Activated CD4-positive, alpha-beta T cell treated with anti-CD3 and anti-CD28 coated beads, Interleukin-2, Interleukin-4, amounts not matched to agents 100 ng/mL and 50 ng/mL, durations not matched to agents 16 hours and 8 hours (primary cell): ENCODE data around the gene USP6NL.

Experiments used
- DNase-seq: peaks from one replicate; pipeline ENCODE4 v3.0.0-alpha.2; 2020; ENCODE audit warnings: low spot score

USP6NL gene

DNA sequence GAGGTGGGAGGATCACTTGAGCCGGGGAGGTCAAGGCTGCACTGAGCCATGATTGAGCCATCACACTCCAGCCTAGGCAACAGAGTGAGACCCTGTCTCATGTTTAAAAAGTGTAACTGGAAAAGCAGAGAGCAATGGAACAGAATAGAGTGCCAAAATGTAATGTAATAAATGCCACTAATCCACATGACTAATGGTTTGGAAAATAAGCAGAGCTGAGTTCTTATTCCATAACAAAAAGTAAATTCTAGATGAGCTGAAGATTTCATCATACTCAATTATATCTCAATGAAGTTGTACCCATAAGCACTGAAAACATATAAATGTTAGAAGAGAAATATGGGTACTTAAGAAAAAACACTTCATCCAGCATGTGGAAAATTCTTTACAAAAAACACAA, 132.6 kb downstream of the USP6NL start:
- DNase-seq = no peak

- DNase-seq = no peak
Measured at GRCh38 chr10:11475831-11476434, 135.5 kb downstream of the USP6NL start.

- no peak for DNase-seq
Measured at GRCh38 chr10:11473128-11473760, 138.2 kb downstream of the USP6NL start.

GRCh38 chr10:11472158-11472753, 139.2 kb downstream of the USP6NL start:
- DNase-seq = peak; percentile 69

GRCh38 chr10:11469575-11470391, 141.7 kb downstream of the USP6NL start:
- DNase-seq = no peak

GRCh38 chr10:11468126-11468742, 143.2 kb downstream of the USP6NL start:
- no peak for DNase-seq

GRCh38 chr10:11465406-11465805, 146.0 kb downstream of the USP6NL start:
- no peak for DNase-seq

GRCh38 chr10:11463111-11463510, 148.3 kb downstream of the USP6NL start:
- no peak for DNase-seq

DNA sequence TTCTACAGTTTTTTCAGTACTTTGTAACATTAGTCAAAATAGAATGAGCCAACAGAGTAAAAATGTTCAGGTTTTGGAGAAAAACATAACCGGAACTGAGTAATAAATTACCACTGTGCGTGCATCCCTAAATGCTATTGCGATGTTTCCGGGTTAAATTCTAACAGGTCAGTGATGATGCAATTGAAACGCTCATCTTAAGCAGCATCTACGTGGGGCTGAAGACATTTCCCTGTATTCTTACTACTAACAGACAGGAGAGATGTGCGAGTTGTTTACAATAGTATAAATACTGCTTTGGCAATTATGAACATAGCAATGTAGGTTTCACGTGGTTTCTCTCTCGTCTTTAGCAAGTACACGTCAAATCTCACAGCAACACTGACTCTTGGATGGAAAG, 149.4 kb downstream of the USP6NL start:
- no peak for DNase-seq

DNA sequence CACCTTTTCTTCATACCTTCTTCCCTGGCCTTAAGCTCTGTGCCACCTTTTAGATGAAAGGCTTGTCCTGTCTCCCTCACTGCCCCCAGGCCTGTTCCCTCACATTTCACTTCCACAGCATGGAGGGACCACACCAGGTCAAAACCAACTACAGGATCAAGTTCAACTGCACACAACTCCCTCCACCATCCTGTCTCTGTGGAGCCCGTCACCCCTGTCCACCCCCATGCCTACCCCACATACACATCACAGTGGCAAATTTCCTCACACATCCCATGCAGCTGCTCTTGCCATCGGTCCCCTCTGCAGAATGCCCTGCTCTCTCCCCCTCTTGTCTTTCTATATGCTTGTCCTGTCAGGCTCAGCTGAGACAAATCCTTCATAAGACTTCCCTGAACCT, 154.1 kb downstream of the USP6NL start:
- DNase-seq = no peak

DNA sequence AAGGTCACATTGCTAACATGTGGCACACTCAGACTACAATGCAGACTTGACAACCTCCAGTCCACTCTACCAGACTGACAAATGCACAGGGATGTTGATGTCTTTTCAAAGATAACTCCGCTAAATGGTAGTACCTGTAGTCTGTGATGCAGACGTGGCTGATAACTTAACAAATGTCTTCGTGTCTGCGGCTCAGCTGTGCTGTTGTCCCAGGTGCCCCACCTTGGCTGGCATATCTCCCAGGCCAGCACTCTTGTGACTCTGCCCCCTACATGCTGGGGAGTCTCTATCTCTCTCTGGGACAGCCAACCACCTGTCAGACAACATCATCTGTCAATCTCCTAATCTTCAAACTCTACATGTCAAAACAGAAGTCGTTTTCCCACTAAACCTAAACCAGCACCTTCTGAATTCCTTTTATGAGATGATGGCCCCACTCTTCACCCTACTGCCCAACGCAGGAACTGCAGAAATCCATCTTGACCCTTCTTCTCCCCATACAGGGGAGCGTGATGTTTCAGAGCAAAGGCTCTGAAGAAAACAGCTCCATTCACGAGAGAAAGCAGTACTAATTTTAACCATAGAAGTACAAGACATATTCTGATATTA, 156.4 kb downstream of the USP6NL start:
- DNase-seq = no peak

DNA sequence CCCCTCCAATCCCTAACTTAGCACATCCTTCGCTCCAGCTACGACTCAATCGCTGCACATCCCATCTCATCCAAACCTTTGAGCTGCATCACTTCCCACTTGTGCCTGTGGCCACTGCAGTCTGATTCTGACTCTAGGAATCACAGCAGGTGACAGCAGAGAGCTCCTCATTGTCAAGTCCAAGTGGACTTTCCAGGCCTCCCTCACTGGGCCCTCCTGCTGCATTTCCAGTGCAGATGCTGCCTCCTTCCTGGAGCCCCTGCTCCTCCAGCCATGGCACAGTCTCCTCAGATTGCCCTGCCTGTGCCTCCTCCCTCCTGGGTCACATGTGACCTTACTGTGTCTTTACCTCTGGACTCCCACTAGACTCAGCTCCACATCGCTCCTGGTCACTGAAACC, 157.3 kb downstream of the USP6NL start:
- no peak for DNase-seq

- DNase-seq = no peak
Measured at GRCh38 chr10:11451640-11452260, 159.7 kb downstream of the USP6NL start.

DNA sequence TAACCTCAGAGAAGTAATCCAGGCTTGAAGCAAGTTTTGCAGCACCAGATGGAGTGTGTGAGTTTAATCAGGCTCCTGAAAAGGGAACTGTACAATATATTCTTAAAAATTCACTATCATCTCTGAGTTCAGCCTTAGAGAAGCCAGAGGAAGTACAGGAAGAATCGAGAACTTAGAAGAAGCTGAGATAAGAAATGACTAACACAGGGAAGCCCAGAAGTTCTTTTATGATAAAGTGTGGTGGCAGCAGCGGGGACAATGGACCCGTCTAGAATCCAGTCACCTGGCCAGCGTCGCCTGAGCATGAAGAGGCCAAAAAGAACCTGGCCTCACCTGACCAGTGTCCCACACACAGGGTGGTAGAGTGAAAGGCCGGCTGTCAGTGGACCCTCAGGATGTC, 161.0 kb downstream of the USP6NL start:
- no peak for DNase-seq

DNA sequence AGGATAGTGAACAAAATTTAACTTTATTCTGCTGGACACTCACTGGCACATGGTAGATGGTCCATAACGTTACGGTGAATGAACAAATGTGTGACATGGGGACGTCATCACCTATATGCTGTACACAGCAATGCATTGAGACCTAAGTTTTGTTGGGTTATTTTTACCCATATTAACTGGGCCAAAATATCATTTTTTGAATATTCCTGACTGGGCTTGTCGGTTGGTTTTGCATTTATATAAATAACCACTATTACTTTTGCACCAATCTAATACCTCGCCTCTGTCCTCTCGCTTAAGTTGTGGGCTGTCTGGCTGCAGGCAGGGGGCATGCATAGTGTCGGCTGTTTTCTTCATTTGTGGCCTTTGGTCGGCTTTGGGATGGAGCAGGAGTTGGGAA, 161.7 kb downstream of the USP6NL start:
- DNase-seq = no peak

DNA sequence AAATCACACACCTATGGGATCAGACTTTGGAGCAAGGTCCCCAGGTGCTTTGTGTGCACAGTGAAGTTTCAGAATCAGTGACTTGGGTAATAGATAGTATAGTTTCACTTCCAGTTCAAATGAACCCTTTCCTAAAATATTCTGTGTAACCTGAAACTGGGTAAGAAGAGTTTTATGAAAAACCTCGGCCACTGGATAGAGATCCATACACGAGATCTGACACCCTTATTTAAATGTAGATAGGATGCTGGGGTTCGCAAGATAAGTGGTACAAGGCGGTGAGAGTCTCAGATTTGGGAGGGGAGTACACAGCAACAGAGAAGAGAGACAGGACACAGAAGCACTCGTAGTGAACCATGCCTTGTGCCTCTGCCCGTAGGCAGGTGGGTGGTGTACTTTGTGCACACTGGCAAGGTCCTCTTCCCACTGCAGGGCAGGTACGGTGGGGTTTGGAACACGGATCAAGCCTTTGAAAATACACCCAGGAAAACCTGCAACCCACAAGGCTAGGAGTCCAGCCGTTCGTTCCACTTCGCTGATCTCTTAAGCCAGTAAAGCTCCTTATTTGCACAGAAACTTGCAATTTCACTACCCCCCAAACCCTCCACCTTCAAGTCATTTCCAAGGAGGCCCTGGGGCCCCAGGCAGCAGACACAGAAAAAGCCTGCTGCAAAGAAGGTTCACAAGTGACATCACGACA, 162.8 kb downstream of the USP6NL start:
- no peak for DNase-seq

- no peak for DNase-seq
Measured at GRCh38 chr10:11448190-11448544, 163.3 kb downstream of the USP6NL start.

- DNase-seq = no peak
Measured at GRCh38 chr10:11447586-11447985, 163.9 kb downstream of the USP6NL start.

GRCh38 chr10:11446864-11447263, 164.6 kb downstream of the USP6NL start:
- no peak for DNase-seq

DNA sequence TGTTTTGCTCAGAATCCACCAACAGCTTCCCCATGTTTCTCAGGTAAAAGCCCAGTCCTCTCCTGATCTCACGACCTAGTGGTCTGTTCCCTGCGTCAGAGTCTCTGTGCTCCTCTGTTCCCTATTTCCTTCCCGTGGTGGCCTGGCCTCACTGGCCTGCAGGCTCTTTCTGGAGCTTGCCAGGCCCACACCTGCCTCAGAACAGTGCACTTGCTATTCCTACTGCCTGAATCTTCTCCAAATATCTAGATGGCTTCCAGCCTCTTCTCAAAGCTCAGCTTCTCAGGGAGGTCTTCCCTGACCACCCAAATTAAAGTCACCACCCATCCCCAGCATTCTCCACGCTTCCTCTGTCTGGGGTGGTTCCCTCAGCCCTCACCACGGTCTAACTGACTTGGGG, 165.3 kb downstream of the USP6NL start:
- DNase-seq = no peak
